Measurements from ENCODE around the gene TNFRSF4. TPM values are rescaled to one million over a fixed set of nuclear protein-coding genes. Genes with fewer than 3 reads are reported as not detected.

TNFRSF4 gene
- total RNA-seq, 4 donors from 2014 or later = 0.42 to 2.1 (median 0.46) TPM; not detected in 1

GRCh38 chr1:1255611-1256010 lies 41.7 kb upstream of the TNFRSF4 start:
- no peak for DNase-seq
- intact Hi-C loops (cut with DNase I; ENCODE audit: low total_unique reads) (no loop called here), in situ Hi-C loops (cut with MboI; ENCODE audit: low sequenced_read_pairs in 4 of 4) (loop anchor here in 2 of 4 donors (25.0 kb wide), 2 partner anchors 118 to 143 kb away; partner anchors contain the start of gene C1orf159 (in 1 of the 2))
- no peaks in the 10 kb centered on the region for H3K27me3 ChIP-seq
- TF ChIP-seq CTCF (IDR thresholded peaks at IDR 0.05 in 4 of 5, conservative IDR thresholded peaks at IDR 0.05 in 1 of 5) (no peak), POLR2A (IDR thresholded peaks at IDR 0.05) (no peak)
- peaks cover 0 to 51% of the 10 kb centered on the region in 2 donors for H3K36me3 ChIP-seq
- H3K9me3 ChIP-seq = no peaks in the 10 kb centered on the region
- ATAC-seq = no peak
- H3K27ac ChIP-seq = no peak overlapping the region
- H3K4me3 ChIP-seq = no peak overlapping the region
- no peaks in the 10 kb centered on the region for H3K4me1 ChIP-seq

- Histone ChIP-seq H3K27me3 (no peaks in the 10 kb centered on the region), H3K4me1 (no peaks in the 10 kb centered on the region), H3K9me3 (no peaks in the 10 kb centered on the region), H3K27ac (no peak overlapping the region), H3K36me3 (peaks cover 0 to 46% of the 10 kb centered on the region in 2 donors), H3K4me3 (no peak overlapping the region)
- in situ Hi-C loops (cut with MboI; ENCODE audit: low sequenced_read_pairs in 4 of 4) (loop anchor here in 2 of 4 donors (25.0 kb wide), 2 partner anchors 118 to 143 kb away; partner anchors contain the start of gene C1orf159 (in 1 of the 2)), intact Hi-C loops (cut with DNase I; ENCODE audit: low total_unique reads) (no loop called here)
- ATAC-seq = no peak
- no peak for DNase-seq
- TF ChIP-seq CTCF (IDR thresholded peaks at IDR 0.05 in 4 of 5, conservative IDR thresholded peaks at IDR 0.05 in 1 of 5) = no peak
- TF ChIP-seq POLR2A (IDR thresholded peaks at IDR 0.05) = no peak
Observed at GRCh38 chr1:1255078-1255477, 41.1 kb upstream of the TNFRSF4 start.

GRCh38 chr1:1254667-1254998 lies 40.7 kb upstream of the TNFRSF4 start:
- Histone ChIP-seq H3K4me1 (no peaks in the 10 kb centered on the region), H3K27ac (no peak overlapping the region), H3K36me3 (peaks cover 0 to 41% of the 10 kb centered on the region in 2 donors), H3K27me3 (no peaks in the 10 kb centered on the region), H3K9me3 (no peaks in the 10 kb centered on the region), H3K4me3 (no peak overlapping the region)
- DNase-seq = no peak
- no peak for ATAC-seq
- in situ Hi-C loops (cut with MboI; ENCODE audit: low sequenced_read_pairs in 4 of 4) (loop anchor here in 2 of 4 donors (25.0 kb wide), 2 partner anchors 117 to 142 kb away; partner anchors contain the start of gene C1orf159 (in 1 of the 2)), intact Hi-C loops (cut with DNase I; ENCODE audit: low total_unique reads) (no loop called here)
- no peak for TF ChIP-seq CTCF (IDR thresholded peaks at IDR 0.05 in 4 of 5, conservative IDR thresholded peaks at IDR 0.05 in 1 of 5)
- no peak for TF ChIP-seq POLR2A (IDR thresholded peaks at IDR 0.05)

DNA sequence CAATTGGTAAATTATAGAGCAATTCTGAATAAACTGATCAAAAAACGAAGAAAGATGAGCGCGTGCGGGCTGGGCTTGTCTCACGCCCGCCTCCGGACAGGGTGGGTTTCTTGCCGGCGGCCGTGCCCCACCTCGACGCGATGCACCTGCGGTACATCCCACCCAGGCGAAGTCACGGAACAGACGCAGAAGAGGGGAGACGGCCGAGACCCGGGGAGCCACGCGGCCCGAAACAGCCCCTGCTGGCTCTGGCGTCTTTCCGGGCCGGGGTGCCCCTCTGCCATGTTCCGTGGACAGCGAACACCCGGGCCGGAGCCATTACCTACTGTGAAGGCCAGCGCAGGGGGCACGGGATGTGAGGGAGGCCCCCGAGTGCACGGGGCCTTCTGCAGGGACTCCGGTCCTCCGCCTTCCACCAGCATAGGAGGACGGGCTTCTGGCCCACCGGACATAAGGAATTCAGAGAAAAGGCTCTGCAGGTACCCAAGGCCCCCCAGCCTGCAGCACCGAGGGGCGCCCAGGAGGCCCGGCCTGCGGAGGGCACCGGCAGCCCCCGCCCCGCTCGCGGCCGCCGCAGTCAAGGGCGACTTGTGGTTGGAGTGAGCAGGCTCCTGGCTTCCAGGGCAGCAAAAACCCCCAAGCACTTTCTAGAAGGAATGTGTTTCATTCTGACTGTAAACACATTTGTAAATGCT lies 40.2 kb upstream of the TNFRSF4 start:
- intact Hi-C loops (cut with DNase I; ENCODE audit: low total_unique reads) = no loop called here
- H3K4me1 ChIP-seq = no peaks in the 10 kb centered on the region
- DNase-seq = no peak
- H3K4me3 ChIP-seq = no peak overlapping the region
- in situ Hi-C loops (cut with MboI; ENCODE audit: low sequenced_read_pairs in 4 of 4) = loop anchor here in 2 of 4 donors (25.0 kb wide), 2 partner anchors 117 to 142 kb away; partner anchors contain the start of gene C1orf159 (in 1 of the 2)
- H3K9me3 ChIP-seq = no peaks in the 10 kb centered on the region
- peaks cover 0 to 36% of the 10 kb centered on the region in 2 donors for H3K36me3 ChIP-seq
- ATAC-seq = no peak
- H3K27me3 ChIP-seq = no peaks in the 10 kb centered on the region
- H3K27ac ChIP-seq = no peak overlapping the region
- TF ChIP-seq CTCF (IDR thresholded peaks at IDR 0.05 in 4 of 5, conservative IDR thresholded peaks at IDR 0.05 in 1 of 5) (no peak), POLR2A (IDR thresholded peaks at IDR 0.05) (no peak)
